G401.6 (cell line): Measurements from ENCODE around the gene SLC25A12.
"Not testable (repeated sequence)": the region's sequence is repeated elsewhere in the genome, so short reads cannot be mapped to it uniquely, and the experiment has no call there.

ENCODE experiments used
- FAIRE-seq: peaks from 2 replicates; lab custom pipeline; 2012; peaks lifted over from hg19 to GRCh38; lab: Jason Lieb, UNC

SLC25A12 gene

GRCh38 chr2:171822525-171823322, 71.3 kb downstream of the SLC25A12 start:
- FAIRE-seq = peak; percentile 52

GRCh38 chr2:171819453-171819852, 74.6 kb downstream of the SLC25A12 start:
- FAIRE-seq = no peak

- FAIRE-seq = peak; percentile 28
These were observed 79.2 kb downstream of the SLC25A12 start for GRCh38 chr2:171814883-171815282.

GRCh38 chr2:171814174-171814573, 79.9 kb downstream of the SLC25A12 start:
- no peak for FAIRE-seq

GRCh38 chr2:171813729-171814128, 80.3 kb downstream of the SLC25A12 start:
- peak; percentile 90 for FAIRE-seq

GRCh38 chr2:171813126-171813525, 80.9 kb downstream of the SLC25A12 start:
- FAIRE-seq = no peak

- FAIRE-seq = peak; percentile 91
These were observed 82.8 kb downstream of the SLC25A12 start for GRCh38 chr2:171811245-171811628.

GRCh38 chr2:171810422-171811244, 83.4 kb downstream of the SLC25A12 start:
- peak; percentile 17 for FAIRE-seq

- not testable (repeated sequence) for FAIRE-seq
These were observed 85.2 kb downstream of the SLC25A12 start for GRCh38 chr2:171808885-171809284.

- FAIRE-seq = no peak
These were observed 86.1 kb downstream of the SLC25A12 start for GRCh38 chr2:171807831-171808393.

GRCh38 chr2:171807119-171807518, 86.9 kb downstream of the SLC25A12 start:
- no peak for FAIRE-seq

- no peak for FAIRE-seq
These were observed 89.6 kb downstream of the SLC25A12 start for GRCh38 chr2:171804456-171804855.

GRCh38 chr2:171803757-171804156, 90.3 kb downstream of the SLC25A12 start:
- FAIRE-seq = no peak

GRCh38 chr2:171800639-171801038, 93.4 kb downstream of the SLC25A12 start:
- FAIRE-seq = no peak

- FAIRE-seq = no peak
These were observed 95.8 kb downstream of the SLC25A12 start for GRCh38 chr2:171798156-171798820.

- FAIRE-seq = no peak
These were observed 99.1 kb downstream of the SLC25A12 start for GRCh38 chr2:171794918-171795317.

GRCh38 chr2:171793691-171794678, 100.1 kb downstream of the SLC25A12 start:
- peak; percentile 46 for FAIRE-seq

GRCh38 chr2:171792886-171793580, 101.0 kb downstream of the SLC25A12 start:
- no peak for FAIRE-seq

GRCh38 chr2:171792157-171792556, 101.9 kb downstream of the SLC25A12 start:
- FAIRE-seq = no peak

- no peak for FAIRE-seq
These were observed 102.7 kb downstream of the SLC25A12 start for GRCh38 chr2:171791361-171791760.

- no peak for FAIRE-seq
These were observed 104.1 kb downstream of the SLC25A12 start for GRCh38 chr2:171789956-171790355.
